Cardiac atrium fibroblast (primary cell): ENCODE data around the gene P3H1. TPM values are rescaled to one million over a fixed set of nuclear protein-coding genes. Genes with fewer than 3 reads are reported as not detected.

Source experiments
- total RNA-seq: library from RNA; depleted of rRNA; stranded (reverse); fragments of >200 nt; gene quantifications from 2 replicates; pipeline ENCODE4 v1.2.3, GENCODE V29; 2015

Gene P3H1, protein sequence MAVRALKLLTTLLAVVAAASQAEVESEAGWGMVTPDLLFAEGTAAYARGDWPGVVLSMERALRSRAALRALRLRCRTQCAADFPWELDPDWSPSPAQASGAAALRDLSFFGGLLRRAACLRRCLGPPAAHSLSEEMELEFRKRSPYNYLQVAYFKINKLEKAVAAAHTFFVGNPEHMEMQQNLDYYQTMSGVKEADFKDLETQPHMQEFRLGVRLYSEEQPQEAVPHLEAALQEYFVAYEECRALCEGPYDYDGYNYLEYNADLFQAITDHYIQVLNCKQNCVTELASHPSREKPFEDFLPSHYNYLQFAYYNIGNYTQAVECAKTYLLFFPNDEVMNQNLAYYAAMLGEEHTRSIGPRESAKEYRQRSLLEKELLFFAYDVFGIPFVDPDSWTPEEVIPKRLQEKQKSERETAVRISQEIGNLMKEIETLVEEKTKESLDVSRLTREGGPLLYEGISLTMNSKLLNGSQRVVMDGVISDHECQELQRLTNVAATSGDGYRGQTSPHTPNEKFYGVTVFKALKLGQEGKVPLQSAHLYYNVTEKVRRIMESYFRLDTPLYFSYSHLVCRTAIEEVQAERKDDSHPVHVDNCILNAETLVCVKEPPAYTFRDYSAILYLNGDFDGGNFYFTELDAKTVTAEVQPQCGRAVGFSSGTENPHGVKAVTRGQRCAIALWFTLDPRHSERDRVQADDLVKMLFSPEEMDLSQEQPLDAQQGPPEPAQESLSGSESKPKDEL
- total RNA-seq: 196 and 209 TPM in 2 replicates

GRCh38 chr1:42766741-42767509, at the start of gene P3H1, which contains the start of gene C1orf50:
P3H1 (minus strand) TSS chr1:42767028; CDS start chr1:42766971, 57 bp downstream.
C1orf50 (plus strand) TSS chr1:42767249; CDS start chr1:42767312, 63 bp downstream.

DNA sequence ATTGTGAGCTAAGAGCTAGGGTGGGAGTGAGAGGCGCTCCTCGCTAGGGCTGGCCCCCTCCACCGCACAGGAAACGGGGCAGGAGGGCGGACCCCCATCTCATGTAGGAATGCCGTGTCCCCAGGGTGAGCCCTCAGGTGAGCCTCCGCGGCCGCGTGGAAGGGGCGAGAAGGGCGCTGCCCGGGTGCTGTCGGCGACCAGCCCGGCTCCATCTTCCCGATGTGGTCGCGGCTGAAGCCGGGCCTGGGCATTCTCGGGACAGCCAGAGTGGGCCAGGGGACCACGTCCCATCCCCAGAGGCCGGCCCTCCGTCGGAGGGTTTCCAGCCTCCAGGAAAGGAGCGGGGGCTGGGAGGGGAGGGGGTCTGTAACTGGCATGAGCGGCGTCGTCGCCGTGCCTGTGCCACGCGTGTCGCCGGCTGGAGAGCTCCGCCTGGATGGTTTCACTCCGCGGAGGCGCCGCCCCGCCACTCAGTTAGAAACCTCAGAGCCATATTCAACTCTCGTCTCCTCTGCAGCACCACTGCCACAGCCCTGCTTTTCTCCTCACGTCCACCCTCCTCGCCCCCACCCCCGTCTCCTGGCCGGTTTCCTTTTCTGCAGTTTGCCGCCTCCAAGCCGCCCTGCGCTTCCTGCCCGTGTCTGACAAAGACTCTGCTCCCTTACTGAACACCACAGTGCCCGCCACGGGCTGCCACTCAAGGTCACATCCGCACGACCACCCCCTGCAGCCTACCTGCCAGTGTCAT, 18.3 kb upstream of the P3H1 start, which contains the start of gene TMEM269:
Gene TMEM269 (plus strand): TSS at position 46 of the 748 bp plus-strand sequence. CDS start 4,903 bp downstream, outside the sequence.

GRCh38 chr1:42739753-42740700, 26.8 kb downstream of the P3H1 start, which contains the start of gene CLDN19:
CLDN19 (minus strand) TSS chr1:42740236; CDS start chr1:42740063, 173 bp downstream.

Other genes starting within 250 kb of the P3H1 start
- 22.4 and 36.1 TPM in 2 replicates for gene PPIH, start 108.6 kb downstream of the P3H1 start, total RNA-seq
- gene YBX1, start 84.6 kb downstream of the P3H1 start, total RNA-seq: 650 and 667 TPM in 2 replicates
- not detected in 2 replicates for gene CLDN19, start 26.8 kb downstream of the P3H1 start, total RNA-seq
- gene C1orf50, start 221 bp upstream of the P3H1 start, total RNA-seq: 2.8 and 5.8 TPM in 2 replicates
- gene TMEM269, start 18.0 kb upstream of the P3H1 start, total RNA-seq: not detected in 2 replicates
- gene ERMAP, start 50.1 kb upstream of the P3H1 start, total RNA-seq: 5.5 and 8.5 TPM in 2 replicates
- gene SVBP, start 50.4 kb upstream of the P3H1 start, total RNA-seq: 11.0 and 22.0 TPM in 2 replicates
- 5.5 and 6.5 TPM in 2 replicates for gene ZNF691, start 79.6 kb upstream of the P3H1 start, total RNA-seq
- gene SLC2A1, start 191.8 kb upstream of the P3H1 start, total RNA-seq: 244 and 270 TPM in 2 replicates